ENCODE results near the gene CLMN.

- TF ChIP-seq, protein P1, sequence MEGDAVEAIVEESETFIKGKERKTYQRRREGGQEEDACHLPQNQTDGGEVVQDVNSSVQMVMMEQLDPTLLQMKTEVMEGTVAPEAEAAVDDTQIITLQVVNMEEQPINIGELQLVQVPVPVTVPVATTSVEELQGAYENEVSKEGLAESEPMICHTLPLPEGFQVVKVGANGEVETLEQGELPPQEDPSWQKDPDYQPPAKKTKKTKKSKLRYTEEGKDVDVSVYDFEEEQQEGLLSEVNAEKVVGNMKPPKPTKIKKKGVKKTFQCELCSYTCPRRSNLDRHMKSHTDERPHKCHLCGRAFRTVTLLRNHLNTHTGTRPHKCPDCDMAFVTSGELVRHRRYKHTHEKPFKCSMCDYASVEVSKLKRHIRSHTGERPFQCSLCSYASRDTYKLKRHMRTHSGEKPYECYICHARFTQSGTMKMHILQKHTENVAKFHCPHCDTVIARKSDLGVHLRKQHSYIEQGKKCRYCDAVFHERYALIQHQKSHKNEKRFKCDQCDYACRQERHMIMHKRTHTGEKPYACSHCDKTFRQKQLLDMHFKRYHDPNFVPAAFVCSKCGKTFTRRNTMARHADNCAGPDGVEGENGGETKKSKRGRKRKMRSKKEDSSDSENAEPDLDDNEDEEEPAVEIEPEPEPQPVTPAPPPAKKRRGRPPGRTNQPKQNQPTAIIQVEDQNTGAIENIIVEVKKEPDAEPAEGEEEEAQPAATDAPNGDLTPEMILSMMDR (conservative IDR thresholded peaks at IDR 0.05; ENCODE audit: low read depth in 2 of 2) = no peak
- TF ChIP-seq POLR2AphosphoS5 (IDR thresholded peaks at IDR 0.05; ENCODE audit: low read depth) (no peak), JUNB (IDR thresholded peaks at IDR 0.05; ENCODE audit: unreplicated experiment) (no peak)
Measured at GRCh38 chr14:95301527-95302187, 18.1 kb downstream of the CLMN start.
